ENCODE results near the gene F10. TPM values are rescaled to one million over a fixed set of nuclear protein-coding genes. Genes with fewer than 3 reads are reported as not detected.

F10 gene
- total and polyA plus RNA-seq, 4 donors, result 85.3 to 199 (median 117) TPM

GRCh38 chr13:113145911-113146598 lies 23.5 kb downstream of the F10 start (continued):
- TF ChIP-seq HNF4G (IDR thresholded peaks at IDR 0.05), result no peak

GRCh38 chr13:113146750-113147149 lies 24.2 kb downstream of the F10 start:
- H3K9ac ChIP-seq (ENCODE audit: low read depth in 1 of 2, low read length in 2 of 2), result no peak overlapping the region
- no peaks in the 10 kb centered on the region for H3K9me3 ChIP-seq (ENCODE audit: control insufficient read depth in 4 of 4, low read length in 3 of 4)
- H3K36me3 ChIP-seq (ENCODE audit: control insufficient read depth in 4 of 4, insufficient read depth in 3 of 4, low read depth in 1 of 4, low read length in 3 of 4), result peaks cover 0 to 18% (median 9%) of the 10 kb centered on the region in 4 donors
- H3K27me3 ChIP-seq (ENCODE audit: control insufficient read depth in 4 of 4, insufficient read depth in 4 of 4, low read length in 3 of 4), result no peaks in the 10 kb centered on the region
- peaks cover 4 to 26% (median 13%) of the 10 kb centered on the region in 4 donors for H3K4me1 ChIP-seq (ENCODE audit: control insufficient read depth in 4 of 4, insufficient read depth in 4 of 4, low read length in 3 of 4)
- H3K27ac ChIP-seq (ENCODE audit: low read depth in 1 of 2, low read length in 2 of 2), result no peak overlapping the region
- DNase-seq (ENCODE audit: low spot score), result peak; percentile 23
- no peak overlapping the region for H3K4me3 ChIP-seq (ENCODE audit: low read depth in 1 of 3, low read length in 3 of 3)
- TF ChIP-seq RXRA (IDR thresholded peaks at IDR 0.05) (no peak), YY1 (IDR thresholded peaks at IDR 0.05) (no peak), CTCF (IDR thresholded peaks at IDR 0.05; ENCODE audit: low read depth, low read length, missing input control) (no peak), NR2F2 (IDR thresholded peaks at IDR 0.05) (no peak), FOXA2 (IDR thresholded peaks at IDR 0.05) (no peak), MAX (IDR thresholded peaks at IDR 0.05) (no peak), JUND (IDR thresholded peaks at IDR 0.05) (no peak), GABPA (IDR thresholded peaks at IDR 0.05 in 1 of 2, conservative IDR thresholded peaks at IDR 0.05 in 1 of 2) (no peak), TAF1 (conservative IDR thresholded peaks at IDR 0.05) (no peak), FOXA1 (IDR thresholded peaks at IDR 0.05) (no peak), REST (IDR thresholded peaks at IDR 0.05) (no peak), HNF4A (conservative IDR thresholded peaks at IDR 0.05) (no peak), EGR1 (IDR thresholded peaks at IDR 0.05; ENCODE audit: low read depth in 2 of 2) (no peak), SP1 (IDR thresholded peaks at IDR 0.05) (no peak), RAD21 (IDR thresholded peaks at IDR 0.05) (no peak), ATF3 (IDR thresholded peaks at IDR 0.05) (no peak), HNF4G (IDR thresholded peaks at IDR 0.05) (no peak), ZBTB33 (IDR thresholded peaks at IDR 0.05) (no peak)
- 93% methylated on average over 9 of the region's 9 CpGs for WGBS
